ENCODE data around the gene FGD3. TPM values are rescaled to one million over a fixed set of nuclear protein-coding genes. Genes with fewer than 3 reads are reported as not detected.

The FGD3 gene
- total and polyA plus RNA-seq, 2 of the 8 experiments (the other 6 are each of a cell fraction or from before 2014, with no cell fraction given), result 1.4 to 1.9 TPM

- 5% methylated on average over 4 of the region's 55 CpGs; no CpG with 5 or more reads in 1 of the 2 experiments for WGBS, 2 experiments (ENCODE audit: extremely low coverage in 1 of 2, insufficient coverage in 1 of 2, insufficient read length in 1 of 2, insufficient replicate concordance in 2 of 2, low coverage in 1 of 2, low lambda C conversion rate in 2 of 2, missing lambda C conversion rate in 1 of 2)
- POLR2A ChIA-PET (ENCODE audit: partially characterized antibody), result interaction anchor here (1.2 kb wide), 1 partner anchor 32 kb away, joined by 5 read pairs; no protein-coding TSS in a partner anchor
- Histone ChIP-seq H2BK15ac (ENCODE audit: low read length) (peak within 1 kb of the TSS; percentile 81; the same call in 1 of the 2 replicates), H2BK12ac (ENCODE audit: low read depth, low read length) (peak within 1 kb of the TSS; percentile 80), H4K20me1 (replicated peaks in 1 of 2; ENCODE audit: control insufficient read depth in 1 of 2, insufficient read depth in 2 of 2, low read length in 2 of 2) (no peaks in the 10 kb centered on the region), H3K27me3 (replicated peaks in 1 of 4; ENCODE audit: control insufficient read depth in 3 of 4, extremely low read depth in 1 of 4, insufficient read depth in 3 of 4, low read length in 3 of 4) (peaks cover 0 to 16% (median 7%) of the 10 kb centered on the region in 4 experiments; a peak in 5 of 7 replicates), H2BK5ac (ENCODE audit: low read depth, low read length) (no peak within 1 kb of the TSS), H3K4me2 (ENCODE audit: insufficient read depth in 1 of 2, low read depth in 2 of 2, low read length in 2 of 2) (peak within 1 kb of the TSS; percentile 74 to 75), H3K79me2 (ENCODE audit: control insufficient read depth in 1 of 2, insufficient read depth in 2 of 2, low read length in 2 of 2) (no peaks in the 10 kb centered on the region), H3K27ac (ENCODE audit: low read depth, low read length) (no peak within 1 kb of the TSS), H2BK120ac (replicated peaks; ENCODE audit: low read depth, low read length) (no peak within 1 kb of the TSS), H3K9ac (replicated peaks in 1 of 4; ENCODE audit: extremely low read depth in 1 of 4, low read depth in 3 of 4, low read length in 3 of 4) (no peak within 1 kb of the TSS; a peak in 1 of 7 replicates), H4K8ac (ENCODE audit: extremely low read depth, insufficient read depth, low read length) (peak within 1 kb of the TSS; percentile 87), H3K4me3 (ENCODE audit: extremely low read depth in 1 of 4, insufficient read depth in 2 of 4, low read depth in 3 of 4, low read length in 4 of 4) (peak within 1 kb of the TSS; percentile 29 to 71 (median 32); a peak in 6 of 8 replicates), H3K14ac (ENCODE audit: insufficient read length) (no peak within 1 kb of the TSS), H2AFZ (ENCODE audit: low read length) (no peak within 1 kb of the TSS), H3K23me2 (ENCODE audit: low read depth, low read length) (peaks cover 3% of the 10 kb centered on the region; the same call in 1 of the 2 replicates), H3K36me3 (ENCODE audit: control insufficient read depth in 2 of 4, insufficient read depth in 4 of 4, low read length in 3 of 4) (no peaks in the 10 kb centered on the region), H3K23ac (ENCODE audit: insufficient read length) (no peak within 1 kb of the TSS), H3K79me1 (ENCODE audit: low read depth, low read length) (peaks cover 2% of the 10 kb centered on the region; the same call in 1 of the 2 replicates), H3K4ac (replicated peaks; ENCODE audit: insufficient read length, low read depth, low read length) (peak within 1 kb of the TSS; percentile 21), H3K18ac (ENCODE audit: extremely low read depth, low read length) (no peak within 1 kb of the TSS), H3K56ac (replicated peaks; ENCODE audit: insufficient read length, low read depth, low read length) (no peak within 1 kb of the TSS), H2AK5ac (ENCODE audit: low read depth, low read length) (peak within 1 kb of the TSS; percentile 53; the same call in 1 of the 2 replicates), H4K91ac (replicated peaks; ENCODE audit: insufficient read length, low read length) (no peak within 1 kb of the TSS), H3K4me1 (replicated peaks in 1 of 4; ENCODE audit: control insufficient read depth in 3 of 4, insufficient read depth in 4 of 4, low read length in 3 of 4) (peaks cover 4 to 35% (median 24%) of the 10 kb centered on the region in 4 experiments), H3K9me3 (ENCODE audit: insufficient read depth in 2 of 2, low read depth in 1 of 2, low read length in 1 of 2) (no peaks in the 10 kb centered on the region), H2BK20ac (ENCODE audit: low read length) (0 out of 2 replicates have a peak within 1 kb of the TSS, but pooled peaks have one; percentile 48), H4K5ac (ENCODE audit: insufficient read length, low read depth, low read length) (no peak within 1 kb of the TSS)
- no peak for FAIRE-seq
- CTCF ChIA-PET (ENCODE audit: partially characterized antibody), result interaction anchor here (1.1 kb wide), 1 partner anchor 72 kb away, joined by 3 read pairs; no protein-coding TSS in a partner anchor
- peak; percentile 53 to 89 for DNase-seq (ENCODE audit: low read depth in 1 of 2, low spot score in 2 of 2)
- no peak for TF ChIP-seq BCL11A (IDR thresholded peaks at IDR 0.05; ENCODE audit: low read depth in 2 of 2, low read length in 2 of 2)
- no peak for TF ChIP-seq CTBP2 (IDR thresholded peaks at IDR 0.05; ENCODE audit: borderline replicate concordance, insufficient read depth, insufficient read length, low read length)
- TF ChIP-seq SAP30 (IDR thresholded peaks at IDR 0.05; ENCODE audit: insufficient read depth, insufficient replicate concordance, low read length), result no peak
- no peak for TF ChIP-seq POU5F1 (IDR thresholded peaks at IDR 0.05; ENCODE audit: low read depth, low read length)
- TF ChIP-seq YY1 (IDR thresholded peaks at IDR 0.05; ENCODE audit: low read depth, low read length), result no peak
- peak; percentile 64; the same call in 1 of the 2 replicates for TF ChIP-seq KDM1A (IDR thresholded peaks at IDR 0.05; ENCODE audit: borderline replicate concordance, low read length)
- no peak for TF ChIP-seq EGR1 (IDR thresholded peaks at IDR 0.05; ENCODE audit: borderline replicate concordance, low read depth, low read length)
- no peak for TF ChIP-seq CREB1 (IDR thresholded peaks at IDR 0.05)
- TF ChIP-seq TAF1 (IDR thresholded peaks at IDR 0.05; ENCODE audit: low read depth, low read length), result 0 out of 2 replicates have a peak, but pooled peaks have one; percentile 33
- no peak for TF ChIP-seq MAX (IDR thresholded peaks at IDR 0.05)
- TF ChIP-seq GABPA (IDR thresholded peaks at IDR 0.05; ENCODE audit: borderline replicate concordance, insufficient read depth, low read length), result no peak
- peak; percentile 65; the same call in 1 of the 2 replicates for TF ChIP-seq SP1 (IDR thresholded peaks at IDR 0.05; ENCODE audit: low read depth, low read length)
Observed at GRCh38 chr9:93058355-93059010, 111.2 kb downstream of the FGD3 start, which contains the start of gene SUSD3. TSS of gene SUSD3 (plus strand) at chr9:93058701. CDS start at chr9:93058743, 42 bp downstream.

Data from H1 (cell line).